HG02678 (cell line): Measurements from ENCODE around the gene PCDHB12.
"Not testable (repeated sequence)": the region's sequence is repeated elsewhere in the genome, so short reads cannot be mapped to it uniquely, and the experiment has no call there.

ENCODE experiments used
- ATAC-seq: cut with Tn5 transposase; IDR thresholded peaks from one replicate; pipeline ENCODE4 v1.9.1; 2021; ENCODE audit warnings: mild to moderate bottlenecking, moderate library complexity; ENCODE audit not compliant: unreplicated experiment

Gene PCDHB12

DNA sequence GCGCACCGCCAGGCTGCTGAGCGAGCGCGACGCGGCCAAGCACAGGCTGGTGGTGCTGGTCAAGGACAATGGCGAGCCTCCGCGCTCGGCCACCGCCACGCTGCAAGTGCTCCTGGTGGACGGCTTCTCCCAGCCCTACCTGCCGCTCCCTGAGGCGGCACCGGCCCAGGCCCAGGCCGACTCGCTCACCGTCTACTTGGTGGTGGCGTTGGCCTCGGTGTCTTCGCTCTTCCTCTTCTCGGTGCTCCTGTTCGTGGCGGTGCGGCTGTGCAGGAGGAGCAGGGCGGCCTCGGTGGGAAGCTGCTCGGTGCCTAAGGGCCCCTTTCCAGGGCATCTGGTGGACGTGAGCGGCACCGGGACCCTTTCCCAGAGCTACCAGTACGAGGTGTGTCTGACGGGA, 6.9 kb upstream of the PCDHB12 start:
- ATAC-seq: not testable (repeated sequence)

DNA sequence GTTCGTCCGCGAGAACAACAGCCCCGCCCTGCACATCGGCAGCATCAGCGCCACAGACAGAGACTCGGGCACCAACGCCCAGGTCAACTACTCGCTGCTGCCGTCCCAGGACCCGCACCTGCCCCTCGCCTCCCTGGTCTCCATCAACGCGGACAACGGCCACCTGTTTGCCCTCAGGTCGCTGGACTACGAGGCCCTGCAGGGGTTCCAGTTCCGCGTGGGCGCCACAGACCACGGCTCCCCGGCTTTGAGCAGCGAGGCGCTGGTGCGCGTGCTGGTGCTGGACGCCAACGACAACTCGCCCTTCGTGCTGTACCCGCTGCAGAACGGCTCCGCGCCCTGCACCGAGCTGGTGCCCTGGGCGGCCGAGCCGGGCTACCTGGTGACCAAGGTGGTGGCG, 1.8 kb downstream of the PCDHB12 start:
- not testable (repeated sequence) for ATAC-seq

DNA sequence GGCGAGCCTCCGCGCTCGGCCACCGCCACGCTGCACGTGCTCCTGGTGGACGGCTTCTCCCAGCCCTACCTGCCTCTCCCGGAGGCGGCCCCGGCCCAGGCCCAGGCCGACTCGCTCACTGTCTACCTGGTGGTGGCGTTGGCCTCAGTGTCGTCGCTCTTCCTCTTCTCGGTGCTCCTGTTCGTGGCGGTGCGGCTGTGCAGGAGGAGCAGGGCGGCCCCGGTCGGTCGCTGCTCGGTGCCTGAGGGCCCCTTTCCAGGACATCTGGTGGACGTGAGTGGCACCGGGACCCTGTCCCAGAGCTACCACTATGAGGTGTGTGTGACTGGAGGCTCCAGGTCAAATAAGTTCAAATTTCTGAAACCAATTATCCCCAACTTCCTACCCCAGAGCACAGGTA, 2.3 kb downstream of the PCDHB12 start:
- ATAC-seq: not testable (repeated sequence)

DNA sequence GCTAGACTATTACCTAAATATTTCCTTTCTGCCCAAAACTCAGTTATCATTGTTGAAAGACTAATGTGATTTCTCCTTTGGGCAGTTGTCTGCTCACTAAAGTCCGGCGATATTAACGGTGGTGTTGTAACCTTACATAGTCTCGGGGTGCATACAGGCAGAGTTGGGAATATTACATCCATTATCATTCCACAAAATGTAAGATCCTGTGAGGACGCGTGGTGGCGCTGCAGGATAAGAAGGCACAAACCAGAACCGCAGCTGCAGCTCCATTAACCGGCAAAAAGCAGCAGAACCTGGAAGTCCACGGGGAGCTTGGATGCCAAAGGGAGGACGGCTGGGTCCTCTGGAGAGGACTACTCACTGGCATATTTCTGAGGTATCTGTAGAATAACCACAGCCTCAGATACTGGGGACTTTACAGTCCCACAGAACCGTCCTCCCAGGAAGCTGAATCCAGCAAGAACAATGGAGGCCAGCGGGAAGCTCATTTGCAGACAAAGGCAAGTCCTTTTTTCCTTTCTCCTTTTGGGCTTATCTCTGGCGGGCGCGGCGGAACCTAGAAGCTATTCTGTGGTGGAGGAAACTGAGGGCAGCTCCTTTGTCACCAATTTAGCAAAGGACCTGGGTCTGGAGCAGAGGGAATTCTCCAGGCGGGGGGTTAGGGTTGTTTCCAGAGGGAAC, 5.3 kb downstream of the PCDHB12 start, which contains the start of gene PCDHB13:
PCDHB13 (plus strand) TSS at position 264 of the 684 bp plus-strand sequence; CDS start at position 469, 205 bp downstream.
- ATAC-seq: not testable (repeated sequence)

DNA sequence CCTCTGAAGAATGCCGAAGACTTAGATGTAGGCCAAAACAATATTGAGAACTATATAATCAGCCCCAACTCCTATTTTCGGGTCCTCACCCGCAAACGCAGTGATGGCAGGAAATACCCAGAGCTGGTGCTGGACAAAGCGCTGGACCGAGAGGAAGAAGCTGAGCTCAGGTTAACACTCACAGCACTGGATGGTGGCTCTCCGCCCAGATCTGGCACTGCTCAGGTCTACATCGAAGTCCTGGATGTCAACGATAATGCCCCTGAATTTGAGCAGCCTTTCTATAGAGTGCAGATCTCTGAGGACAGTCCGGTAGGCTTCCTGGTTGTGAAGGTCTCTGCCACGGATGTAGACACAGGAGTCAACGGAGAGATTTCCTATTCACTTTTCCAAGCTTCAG, 6.1 kb downstream of the PCDHB12 start:
- ATAC-seq: not testable (repeated sequence)

DNA sequence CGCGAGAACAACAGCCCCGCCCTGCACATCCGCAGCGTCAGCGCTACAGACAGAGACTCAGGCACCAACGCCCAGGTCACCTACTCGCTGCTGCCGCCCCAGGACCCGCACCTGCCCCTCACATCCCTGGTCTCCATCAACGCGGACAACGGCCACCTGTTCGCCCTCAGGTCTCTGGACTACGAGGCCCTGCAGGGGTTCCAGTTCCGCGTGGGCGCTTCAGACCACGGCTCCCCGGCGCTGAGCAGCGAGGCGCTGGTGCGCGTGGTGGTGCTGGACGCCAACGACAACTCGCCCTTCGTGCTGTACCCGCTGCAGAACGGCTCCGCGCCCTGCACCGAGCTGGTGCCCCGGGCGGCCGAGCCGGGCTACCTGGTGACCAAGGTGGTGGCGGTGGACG, 7.0 kb downstream of the PCDHB12 start:
- not testable (repeated sequence) for ATAC-seq

DNA sequence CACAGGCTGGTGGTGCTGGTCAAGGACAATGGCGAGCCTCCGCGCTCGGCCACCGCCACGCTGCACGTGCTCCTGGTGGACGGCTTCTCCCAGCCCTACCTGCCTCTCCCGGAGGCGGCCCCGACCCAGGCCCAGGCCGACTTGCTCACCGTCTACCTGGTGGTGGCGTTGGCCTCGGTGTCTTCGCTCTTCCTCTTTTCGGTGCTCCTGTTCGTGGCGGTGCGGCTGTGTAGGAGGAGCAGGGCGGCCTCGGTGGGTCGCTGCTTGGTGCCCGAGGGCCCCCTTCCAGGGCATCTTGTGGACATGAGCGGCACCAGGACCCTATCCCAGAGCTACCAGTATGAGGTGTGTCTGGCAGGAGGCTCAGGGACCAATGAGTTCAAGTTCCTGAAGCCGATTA, 7.5 kb downstream of the PCDHB12 start:
- ATAC-seq: not testable (repeated sequence)

DNA sequence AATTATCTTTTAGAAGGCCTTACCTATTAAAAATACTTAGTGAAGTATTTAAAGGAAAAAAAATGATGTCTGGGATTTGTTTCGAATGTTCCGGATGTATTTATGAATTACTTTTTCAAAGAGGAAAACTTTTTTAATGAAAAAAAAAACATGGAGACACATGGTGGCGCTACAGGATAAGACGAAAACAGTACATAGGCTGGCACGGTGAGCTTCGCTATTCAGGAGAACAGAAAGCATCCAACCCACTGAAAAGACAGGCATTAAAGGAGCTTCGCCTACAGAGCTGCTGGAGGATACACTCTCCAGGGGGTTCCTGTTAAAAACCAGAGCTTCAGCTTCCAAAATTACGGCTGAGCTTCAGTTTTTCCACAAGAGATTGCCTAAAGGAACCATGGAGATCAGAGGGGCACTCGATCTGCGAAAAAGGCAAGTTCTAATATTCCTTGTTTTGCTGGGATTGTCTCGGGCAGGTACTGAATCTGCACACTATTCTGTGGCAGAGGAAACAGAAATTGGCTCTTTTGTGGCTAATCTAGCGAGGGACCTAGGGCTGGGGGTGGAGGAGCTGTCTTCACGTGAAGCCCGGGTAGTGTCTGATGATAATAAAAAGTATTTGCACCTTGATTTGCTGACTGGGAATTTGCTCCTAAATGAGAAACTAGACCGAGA, 14.7 kb downstream of the PCDHB12 start, which contains the start of gene PCDHB14:
PCDHB14 (plus strand) TSS at position 232 of the 672 bp plus-strand sequence; CDS start at position 395, 163 bp downstream.
- ATAC-seq: no peak

DNA sequence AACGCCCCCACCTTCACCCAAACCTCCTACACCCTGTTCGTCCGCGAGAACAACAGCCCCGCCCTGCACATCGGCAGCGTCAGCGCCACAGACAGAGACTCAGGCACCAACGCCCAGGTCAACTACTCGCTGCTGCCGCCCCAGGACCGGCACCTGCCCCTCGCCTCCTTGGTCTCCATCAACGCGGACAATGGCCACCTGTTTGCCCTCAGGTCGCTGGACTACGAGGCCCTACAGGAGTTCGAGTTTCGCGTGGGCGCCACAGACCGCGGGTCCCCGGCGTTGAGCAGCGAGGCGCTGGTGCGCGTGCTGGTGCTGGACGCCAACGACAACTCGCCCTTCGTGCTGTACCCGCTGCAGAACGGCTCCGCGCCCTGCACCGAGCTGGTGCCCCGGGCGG, 16.3 kb downstream of the PCDHB12 start:
- ATAC-seq: not testable (repeated sequence)

DNA sequence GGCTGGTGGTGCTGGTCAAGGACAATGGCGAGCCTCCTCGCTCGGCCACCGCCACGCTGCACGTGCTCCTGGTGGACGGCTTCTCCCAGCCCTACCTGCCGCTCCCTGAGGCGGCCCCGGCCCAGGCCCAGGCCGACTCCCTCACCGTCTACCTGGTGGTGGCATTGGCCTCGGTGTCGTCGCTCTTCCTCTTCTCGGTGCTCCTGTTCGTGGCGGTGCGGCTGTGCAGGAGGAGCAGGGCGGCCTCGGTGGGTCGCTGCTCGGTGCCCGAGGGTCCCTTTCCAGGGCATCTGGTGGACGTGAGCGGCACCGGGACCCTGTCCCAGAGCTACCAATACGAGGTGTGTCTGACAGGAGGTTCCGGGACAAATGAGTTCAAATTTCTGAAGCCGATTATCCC, 16.9 kb downstream of the PCDHB12 start:
- not testable (repeated sequence) for ATAC-seq

DNA sequence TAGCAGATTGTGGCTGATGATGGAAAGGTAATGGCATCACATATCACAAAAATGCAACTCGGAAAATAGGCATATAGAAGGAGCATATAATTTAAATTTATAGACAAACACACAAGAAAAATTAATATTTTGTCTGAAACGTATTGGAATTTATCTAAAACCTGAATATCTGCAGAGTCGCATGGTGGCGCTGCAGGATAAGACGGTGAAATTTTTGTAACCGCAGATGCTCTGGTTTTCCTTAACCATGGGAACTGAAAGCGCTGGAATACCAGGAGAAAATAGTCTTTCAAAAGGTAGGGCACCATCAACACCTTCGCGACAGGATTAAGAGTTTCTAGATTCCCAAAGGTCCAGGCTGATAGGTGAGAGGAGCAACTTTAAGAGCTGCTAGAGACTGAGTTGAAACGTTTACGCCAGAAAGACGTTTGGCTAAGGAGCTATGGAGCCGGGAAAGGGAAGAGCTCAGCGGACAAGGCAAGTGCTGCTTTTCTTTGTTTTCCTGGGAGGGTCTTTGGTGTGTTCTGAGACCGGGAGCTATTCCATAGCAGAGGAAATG, 25.7 kb downstream of the PCDHB12 start:
- no peak for ATAC-seq

DNA sequence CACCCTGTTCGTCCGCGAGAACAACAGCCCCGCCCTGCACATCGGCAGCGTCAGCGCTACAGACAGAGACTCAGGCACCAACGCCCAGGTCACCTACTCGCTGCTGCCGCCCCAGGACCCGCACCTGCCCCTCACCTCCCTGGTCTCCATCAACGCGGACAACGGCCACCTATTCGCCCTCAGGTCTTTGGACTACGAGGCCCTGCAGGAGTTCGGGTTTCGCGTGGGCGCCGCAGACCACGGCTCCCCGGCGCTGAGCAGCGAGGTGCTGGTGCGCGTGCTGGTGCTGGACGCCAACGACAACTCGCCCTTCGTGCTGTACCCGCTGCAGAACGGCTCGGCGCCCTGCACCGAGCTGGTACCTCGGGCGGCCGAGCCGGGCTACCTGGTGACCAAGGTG, 27.4 kb downstream of the PCDHB12 start:
- not testable (repeated sequence) for ATAC-seq

DNA sequence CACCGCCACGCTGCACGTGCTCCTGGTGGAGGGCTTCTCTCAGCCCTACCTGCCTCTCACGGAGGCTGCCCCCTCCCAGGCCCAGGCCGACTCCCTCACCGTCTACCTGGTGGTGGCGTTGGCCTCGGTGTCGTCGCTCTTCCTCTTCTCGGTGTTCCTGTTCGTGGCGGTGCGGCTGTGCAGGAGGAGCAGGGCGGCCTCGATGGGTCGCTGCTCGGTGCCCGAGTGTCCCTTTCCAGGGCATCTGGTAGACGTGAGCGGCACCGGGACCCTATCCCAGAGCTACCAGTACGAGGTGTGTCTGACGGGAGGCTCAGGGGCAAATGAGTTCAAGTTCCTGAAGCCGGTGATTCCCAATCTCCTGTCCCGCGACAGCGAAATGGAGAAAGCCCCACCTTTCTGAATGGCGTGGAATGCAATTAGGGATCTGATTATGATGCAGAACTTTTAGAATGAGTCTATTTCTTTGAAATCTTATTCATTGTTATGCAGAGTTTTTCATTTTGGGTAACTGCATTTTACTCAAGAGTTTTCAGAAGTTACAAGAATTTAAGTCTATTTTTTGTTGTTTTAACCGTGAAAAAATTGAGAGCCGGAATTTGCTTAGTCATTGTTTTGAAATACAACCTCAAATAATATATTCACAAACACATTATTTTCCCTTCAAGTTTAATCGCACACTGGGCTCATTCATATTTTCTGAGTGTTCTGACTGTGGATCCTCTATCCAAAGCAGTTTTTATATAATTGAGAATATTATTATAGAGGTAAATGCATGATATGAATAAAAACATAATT, 28.2 kb downstream of the PCDHB12 start:
- ATAC-seq: no peak

DNA sequence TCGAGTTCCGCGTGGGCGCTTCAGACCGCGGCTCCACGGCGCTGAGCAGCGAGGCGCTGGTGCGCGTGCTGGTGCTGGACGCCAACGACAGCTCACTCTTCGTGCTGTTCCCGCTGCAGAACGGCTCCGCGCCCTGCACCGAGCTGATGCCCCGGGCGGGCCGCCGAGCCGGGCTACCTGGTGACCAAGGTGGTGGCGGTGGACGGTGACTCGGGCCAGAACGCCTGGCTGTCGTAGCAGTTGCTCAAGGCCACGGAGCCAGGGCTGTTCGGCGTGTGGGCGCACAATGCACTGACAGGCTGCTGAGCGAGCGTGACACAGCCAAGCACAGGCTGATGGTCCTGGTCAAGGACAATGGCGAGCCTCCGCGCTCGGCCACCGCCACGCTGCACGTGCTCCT, 33.0 kb downstream of the PCDHB12 start:
- ATAC-seq: no peak

DNA sequence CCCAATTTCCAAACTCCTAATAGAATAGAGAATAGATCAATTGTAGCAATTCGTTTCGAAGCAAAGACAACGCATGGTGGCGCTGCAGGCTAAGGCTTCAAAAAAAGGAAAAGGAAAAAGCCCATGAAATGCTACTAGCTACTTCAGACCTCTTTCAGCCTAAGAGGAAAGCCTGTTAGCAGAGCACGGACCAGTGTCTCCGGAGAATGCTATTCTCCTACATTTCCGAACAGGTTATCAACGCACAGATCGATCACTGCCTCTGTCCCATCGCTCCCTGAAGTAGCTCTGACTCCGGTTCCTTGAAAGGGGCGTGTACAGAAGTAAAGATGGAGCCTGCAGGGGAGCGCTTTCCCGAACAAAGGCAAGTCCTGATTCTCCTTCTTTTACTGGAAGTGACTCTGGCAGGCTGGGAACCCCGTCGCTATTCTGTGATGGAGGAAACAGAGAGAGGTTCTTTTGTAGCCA, 36.8 kb downstream of the PCDHB12 start, which contains the start of gene PCDHB15:
PCDHB15 (plus strand) TSS at position 146 of the 468 bp plus-strand sequence; CDS start at position 330, 184 bp downstream.
- no peak for ATAC-seq

DNA sequence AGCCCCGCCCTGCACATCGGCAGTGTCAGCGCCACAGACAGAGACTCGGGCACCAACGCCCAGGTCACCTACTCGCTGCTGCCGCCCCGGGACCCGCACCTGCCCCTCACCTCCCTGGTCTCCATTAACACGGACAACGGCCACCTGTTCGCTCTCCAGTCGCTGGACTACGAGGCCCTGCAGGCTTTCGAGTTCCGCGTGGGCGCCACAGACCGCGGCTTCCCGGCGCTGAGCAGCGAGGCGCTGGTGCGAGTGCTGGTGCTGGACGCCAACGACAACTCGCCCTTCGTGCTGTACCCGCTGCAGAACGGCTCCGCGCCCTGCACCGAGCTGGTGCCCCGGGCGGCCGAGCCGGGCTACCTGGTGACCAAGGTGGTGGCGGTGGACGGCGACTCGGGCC, 38.5 kb downstream of the PCDHB12 start:
- ATAC-seq: not testable (repeated sequence)

DNA sequence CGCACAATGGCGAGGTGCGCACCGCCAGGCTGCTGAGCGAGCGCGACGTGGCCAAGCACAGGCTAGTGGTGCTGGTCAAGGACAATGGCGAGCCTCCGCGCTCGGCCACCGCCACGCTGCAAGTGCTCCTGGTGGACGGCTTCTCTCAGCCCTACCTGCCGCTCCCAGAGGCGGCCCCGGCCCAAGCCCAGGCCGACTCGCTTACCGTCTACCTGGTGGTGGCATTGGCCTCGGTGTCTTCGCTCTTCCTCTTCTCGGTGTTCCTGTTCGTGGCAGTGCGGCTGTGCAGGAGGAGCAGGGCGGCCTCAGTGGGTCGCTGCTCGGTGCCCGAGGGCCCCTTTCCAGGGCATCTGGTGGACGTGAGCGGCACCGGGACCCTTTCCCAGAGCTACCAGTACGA, 38.9 kb downstream of the PCDHB12 start:
- ATAC-seq: not testable (repeated sequence)

DNA sequence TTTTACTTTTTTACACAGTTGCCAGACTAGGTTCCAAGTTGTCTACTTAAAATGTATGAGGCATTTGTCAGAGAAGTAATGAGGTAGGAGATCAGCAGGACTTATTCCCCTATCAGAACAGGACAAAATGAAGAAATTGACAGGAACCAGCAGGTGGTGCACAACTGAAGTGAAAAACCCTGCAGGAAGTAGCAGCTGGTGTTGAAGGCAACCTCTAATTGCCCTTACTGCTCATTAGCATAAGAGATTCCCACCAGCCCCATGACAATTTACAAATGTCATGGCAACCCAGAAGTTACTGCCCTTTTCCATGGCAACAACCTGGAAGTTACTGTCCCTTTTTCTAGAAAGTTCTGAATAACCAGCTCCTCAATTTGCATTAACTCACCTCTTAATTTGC, 42.1 kb downstream of the PCDHB12 start:
- no peak for ATAC-seq

DNA sequence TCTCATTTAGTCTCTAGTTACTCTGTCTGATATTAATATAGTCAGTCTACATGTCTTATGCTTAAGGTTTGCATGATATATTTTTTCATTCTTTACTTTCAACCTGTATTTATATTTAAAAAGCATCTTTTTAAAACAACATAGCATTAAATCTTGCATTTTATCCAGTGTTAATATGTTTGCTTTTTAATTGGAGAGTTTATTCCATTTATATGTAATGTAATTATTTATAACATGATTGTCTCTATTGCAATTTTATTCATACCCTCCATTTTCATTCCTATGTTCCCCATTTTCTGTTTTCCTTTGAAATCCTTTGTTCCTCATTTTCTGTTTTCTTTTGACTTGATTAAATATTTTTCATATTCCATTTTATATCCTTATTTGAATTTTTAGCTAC, 49.9 kb downstream of the PCDHB12 start:
- ATAC-seq: no peak

DNA sequence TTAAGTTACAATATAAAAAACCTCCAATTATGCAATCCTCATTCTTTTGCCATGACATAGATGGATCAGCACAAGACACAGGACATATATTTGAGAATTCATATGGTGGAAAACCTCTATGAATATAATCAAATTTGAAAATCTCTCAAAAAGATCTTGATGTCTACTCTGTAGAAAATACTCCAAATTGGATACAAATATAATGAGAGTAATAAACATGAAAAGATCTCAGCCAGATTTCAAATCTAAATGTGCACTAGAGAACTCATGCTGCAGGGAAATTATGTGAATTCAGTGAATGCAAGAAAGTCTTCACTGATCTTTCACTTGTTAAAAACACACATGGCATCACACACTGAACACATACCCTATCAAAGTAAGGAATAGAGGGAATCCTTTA, 50.4 kb downstream of the PCDHB12 start:
- no peak for ATAC-seq
